Lung (tissue), 13 donors: ENCODE measurements around the gene KRTAP6-3. TPM values are rescaled to one million over a fixed set of nuclear protein-coding genes. Genes with fewer than 3 reads are reported as not detected.

Experiments used
- ATAC-seq: fragments of 200-7000 bp; cut with Tn5 transposase; one replicate; pipeline ENCODE4 v1.9.1; 2020; ENCODE audit warnings: moderate number of reproducible peaks; ENCODE audit not compliant: insufficient read depth, low FRiP score
- DNase-seq, 3 donors: peaks; one replicate each; pipeline ENCODE4 v3.0.0-alpha.2; 2013 to 2017
- H3K27ac ChIP-seq, 2 donors: one replicate each; pipeline ENCODE4 v1.5.1; 2013; ENCODE audit warnings: mild to moderate bottlenecking in 2 of 2, moderate library complexity in 2 of 2, control low read depth in 1 of 2, inconsistent platforms in 1 of 2, low read depth in 1 of 2, low read length in 1 of 2
- H3K27me3 ChIP-seq, 3 donors: one replicate each; pipeline ENCODE4 v1.5.1; 2013; ENCODE audit warnings: low read length in 2 of 3; ENCODE audit not compliant: control insufficient read depth in 3 of 3, insufficient read depth in 3 of 3
- H3K36me3 ChIP-seq, 4 donors: one replicate each; pipeline ENCODE4 v1.5.1; 2013; ENCODE audit warnings: low read length in 4 of 4, mild to moderate bottlenecking in 1 of 4, moderate library complexity in 1 of 4; ENCODE audit not compliant: control insufficient read depth in 4 of 4, insufficient read depth in 4 of 4
- H3K4me1 ChIP-seq, 5 donors: one replicate each; pipeline ENCODE4 v1.5.1; 2013; ENCODE audit warnings: low read length in 5 of 5, mild to moderate bottlenecking in 2 of 5, moderate library complexity in 1 of 5; ENCODE audit not compliant: control insufficient read depth in 5 of 5, insufficient read depth in 5 of 5
- H3K4me3 ChIP-seq: one replicate; pipeline ENCODE4 v1.5.1; 2013; ENCODE audit warnings: mild to moderate bottlenecking, control low read depth, moderate library complexity
- H3K9ac ChIP-seq, 2 donors: one replicate each; pipeline ENCODE4 v1.5.1; 2013; ENCODE audit warnings: low read length in 2 of 2, control low read depth in 1 of 2; ENCODE audit not compliant: insufficient read depth in 1 of 2
- H3K9me3 ChIP-seq, 4 donors: one replicate each; pipeline ENCODE4 v1.5.1; 2013; ENCODE audit warnings: low read length in 3 of 4, mild to moderate bottlenecking in 1 of 4, moderate library complexity in 1 of 4; ENCODE audit not compliant: control insufficient read depth in 4 of 4, insufficient read depth in 3 of 4
- CTCF ChIP-seq: IDR thresholded peaks from 2 replicates; pipeline ENCODE4 v1.5.1; 2012; ENCODE audit warnings: mild to moderate bottlenecking; ENCODE audit errors: control extremely low read depth, extremely low read depth
- WGBS, 2 donors: extraction: QIAGEN DNeasy Blood & Tissue Kit; methylation state at CpG; one replicate each; pipeline ENCODE4 v1.1.7; 2013; 5-methylcytosine and 5-hydroxymethylcytosine counted together
- polyA plus RNA-seq, 2 donors: library from polyadenylated mRNA; stranded (reverse); fragments of 200-250 nt; gene quantifications; one replicate each; pipeline ENCODE4 v1.2.1, GENCODE V29; 2013
- small RNA-seq: library from RNA; depleted of rRNA; stranded (forward); fragments of <200 nt; gene quantifications from one replicate; pipeline ENCODE3, GENCODE V24; 2014; ENCODE audit warnings: low replicate concordance
- total RNA-seq, 2 donors: library from RNA; depleted of rRNA in 1 of 2; stranded (reverse); fragments of >200 nt in 1 of 2; gene quantifications; one replicate each; pipeline ENCODE4 v1.2.1, GENCODE V29; 2014 to 2021
- donor health status: control.
- donor health status: control.
- donor health status: Bipolar disorder and iron deficiency.
- donor health status: healthy.
- donor health status: DM: yes; HTN: yes; CAD: no.

KRTAP6-3 gene
- total and polyA plus RNA-seq, 4 donors: not detected

- DNase-seq: no peak
- no peak overlapping the region for H3K27ac ChIP-seq
- no peak overlapping the region for H3K4me3 ChIP-seq
- no peaks in the 10 kb centered on the region for H3K27me3 ChIP-seq
- no peak overlapping the region for H3K9ac ChIP-seq
- H3K36me3 ChIP-seq: no peaks in the 10 kb centered on the region
- ATAC-seq: no peak
- WGBS, 2 donors: 64 to 79% methylated on average over 3 of the region's 3 CpGs
- TF ChIP-seq CTCF: no peak
- H3K4me1 ChIP-seq: no peaks in the 10 kb centered on the region
- H3K9me3 ChIP-seq: no peaks in the 10 kb centered on the region
Observed at GRCh38 chr21:30638686-30639085, 46.4 kb downstream of the KRTAP6-3 start.

- DNase-seq: no peak
- WGBS, 2 donors: 86 to 97% methylated on average over 2 of the region's 2 CpGs
- H3K36me3 ChIP-seq: no peaks in the 10 kb centered on the region
- no peak within 1 kb of the TSS for H3K4me3 ChIP-seq
- H3K27ac ChIP-seq: no peak within 1 kb of the TSS
- no peak within 1 kb of the TSS for H3K9ac ChIP-seq
- TF ChIP-seq CTCF: no peak
- no peak for ATAC-seq
- H3K27me3 ChIP-seq: no peaks in the 10 kb centered on the region
- H3K9me3 ChIP-seq: no peaks in the 10 kb centered on the region
- H3K4me1 ChIP-seq: no peaks in the 10 kb centered on the region
Observed at GRCh38 chr21:30642564-30642963, 50.3 kb downstream of the KRTAP6-3 start, which contains the start of gene KRTAP20-3. Gene KRTAP20-3 (plus strand): TSS chr21:30642864.

Small RNAs within 50 kb of the gene (small RNA-seq; reads per million reads assigned to genes)
- gene KRTAP20-1: not detected
- gene KRTAP20-3: not detected
- not detected for gene KRTAP20-4
- gene KRTAP22-1: not detected
- not detected for gene KRTAP22-2

Other genes with a start within 250 kb of the KRTAP6-3 start
- gene KRTAP23-1, start 243.8 kb upstream of the KRTAP6-3 start, total RNA-seq: not detected
- not detected for gene KRTAP23-1, start 243.8 kb upstream of the KRTAP6-3 start, polyA plus RNA-seq
- gene KRTAP13-2, start 220.2 kb upstream of the KRTAP6-3 start, total RNA-seq: not detected
- not detected for gene KRTAP13-2, start 220.2 kb upstream of the KRTAP6-3 start, polyA plus RNA-seq
- not detected for gene KRTAP13-1, start 196.4 kb upstream of the KRTAP6-3 start, total RNA-seq
- gene KRTAP13-1, start 196.4 kb upstream of the KRTAP6-3 start, polyA plus RNA-seq: not detected
- not detected for gene KRTAP13-3, start 166.5 kb upstream of the KRTAP6-3 start, total RNA-seq
- gene KRTAP13-3, start 166.5 kb upstream of the KRTAP6-3 start, polyA plus RNA-seq: not detected
- gene KRTAP13-4, start 162.2 kb upstream of the KRTAP6-3 start, total RNA-seq: not detected
- gene KRTAP13-4, start 162.2 kb upstream of the KRTAP6-3 start, polyA plus RNA-seq: not detected
- gene KRTAP15-1, start 152.2 kb upstream of the KRTAP6-3 start, total RNA-seq: not detected
- not detected for gene KRTAP15-1, start 152.2 kb upstream of the KRTAP6-3 start, polyA plus RNA-seq
- gene KRTAP19-1, start 112.1 kb upstream of the KRTAP6-3 start, total RNA-seq: not detected
- gene KRTAP19-1, start 112.1 kb upstream of the KRTAP6-3 start, polyA plus RNA-seq: not detected
- gene KRTAP19-2, start 105.0 kb upstream of the KRTAP6-3 start, total RNA-seq: not detected
- not detected for gene KRTAP19-2, start 105.0 kb upstream of the KRTAP6-3 start, polyA plus RNA-seq
- gene KRTAP19-3, start 100.4 kb upstream of the KRTAP6-3 start, total RNA-seq: not detected
- gene KRTAP19-3, start 100.4 kb upstream of the KRTAP6-3 start, polyA plus RNA-seq: not detected
- gene KRTAP19-4, start 95.3 kb upstream of the KRTAP6-3 start, total RNA-seq: not detected
- gene KRTAP19-4, start 95.3 kb upstream of the KRTAP6-3 start, polyA plus RNA-seq: not detected
- not detected for gene KRTAP19-5, start 90.3 kb upstream of the KRTAP6-3 start, total RNA-seq
- not detected for gene KRTAP19-5, start 90.3 kb upstream of the KRTAP6-3 start, polyA plus RNA-seq
- not detected for gene KRTAP19-6, start 50.6 kb upstream of the KRTAP6-3 start, total RNA-seq
- not detected for gene KRTAP19-6, start 50.6 kb upstream of the KRTAP6-3 start, polyA plus RNA-seq
- not detected for gene KRTAP19-7, start 31.1 kb upstream of the KRTAP6-3 start, total RNA-seq
- gene KRTAP19-7, start 31.1 kb upstream of the KRTAP6-3 start, polyA plus RNA-seq: not detected
- not detected for gene KRTAP22-2, start 2.0 kb upstream of the KRTAP6-3 start, total RNA-seq
- gene KRTAP22-2, start 2.0 kb upstream of the KRTAP6-3 start, polyA plus RNA-seq: not detected
- gene KRTAP6-2, start 6.5 kb downstream of the KRTAP6-3 start, total RNA-seq: not detected
- not detected for gene KRTAP6-2, start 6.5 kb downstream of the KRTAP6-3 start, polyA plus RNA-seq
- not detected for gene KRTAP22-1, start 8.6 kb downstream of the KRTAP6-3 start, total RNA-seq
- not detected for gene KRTAP22-1, start 8.6 kb downstream of the KRTAP6-3 start, polyA plus RNA-seq
- gene KRTAP6-1, start 21.5 kb downstream of the KRTAP6-3 start, total RNA-seq: not detected
- gene KRTAP6-1, start 21.5 kb downstream of the KRTAP6-3 start, polyA plus RNA-seq: not detected
- not detected for gene KRTAP20-1, start 24.0 kb downstream of the KRTAP6-3 start, total RNA-seq
- not detected for gene KRTAP20-1, start 24.0 kb downstream of the KRTAP6-3 start, polyA plus RNA-seq
- gene KRTAP20-4, start 28.2 kb downstream of the KRTAP6-3 start, total RNA-seq: not detected
- not detected for gene KRTAP20-4, start 28.2 kb downstream of the KRTAP6-3 start, polyA plus RNA-seq
- gene KRTAP20-2, start 42.8 kb downstream of the KRTAP6-3 start, total RNA-seq: not detected
- gene KRTAP20-2, start 42.8 kb downstream of the KRTAP6-3 start, polyA plus RNA-seq: not detected
- not detected for gene KRTAP20-3, start 50.4 kb downstream of the KRTAP6-3 start, total RNA-seq
- gene KRTAP20-3, start 50.4 kb downstream of the KRTAP6-3 start, polyA plus RNA-seq: not detected
- not detected for gene KRTAP21-3, start 126.3 kb downstream of the KRTAP6-3 start, total RNA-seq
- gene KRTAP21-3, start 126.3 kb downstream of the KRTAP6-3 start, polyA plus RNA-seq: not detected
- not detected for gene KRTAP21-2, start 154.8 kb downstream of the KRTAP6-3 start, total RNA-seq
- gene KRTAP21-2, start 154.8 kb downstream of the KRTAP6-3 start, polyA plus RNA-seq: not detected
- gene KRTAP21-1, start 163.0 kb downstream of the KRTAP6-3 start, total RNA-seq: not detected
- gene KRTAP21-1, start 163.0 kb downstream of the KRTAP6-3 start, polyA plus RNA-seq: not detected
- gene KRTAP8-1, start 220.8 kb downstream of the KRTAP6-3 start, total RNA-seq: not detected
- not detected for gene KRTAP8-1, start 220.8 kb downstream of the KRTAP6-3 start, polyA plus RNA-seq
- not detected for gene KRTAP7-1, start 237.3 kb downstream of the KRTAP6-3 start, total RNA-seq
- gene KRTAP7-1, start 237.3 kb downstream of the KRTAP6-3 start, polyA plus RNA-seq: not detected